SK-N-SH (cell line): Measurements from ENCODE around the gene PAGE2. TPM values are rescaled to one million over a fixed set of nuclear protein-coding genes. Genes with fewer than 3 reads are reported as not detected.

Experiments
- CTCF ChIA-PET: fragments of 300-600, 350-600 bp; formaldehyde crosslinking; extraction: SDS; loops from one replicate; lab custom pipeline; 2021; lab: Yijun Ruan, JAX
- POLR2A ChIA-PET: fragments of 350-600 bp; sonication (Branson Sonifier 250); formaldehyde crosslinking; extraction: SDS; loops from one replicate; lab custom pipeline; 2020; ENCODE audit warnings: antibody characterized with exemption, inconsistent platforms; lab: Yijun Ruan, JAX
- DNase-seq: peaks from one replicate; pipeline ENCODE4 v3.0.0; 2012
- H2AFZ ChIP-seq: fragments of 200-600 bp; sonication (generic); 2 replicates; pipeline ENCODE4 v1.8.1; 2016; ENCODE audit warnings: antibody characterized with exemption, mild to moderate bottlenecking, low read depth
- H3F3A ChIP-seq: fragments of 200-600 bp; sonication (generic); replicated peaks from 2 replicates; pipeline ENCODE3; 2016; ENCODE audit warnings: antibody characterized with exemption, mild to moderate bottlenecking; ENCODE audit not compliant: insufficient read depth
- H3K27ac ChIP-seq, 2 experiments: fragments of 200-500 bp in 1 of 2; fragments of 200-600 bp in 1 of 2; sonication (Bioruptor generic) in 1 of 2; sonication (generic), shearing (Covaris generic) in 1 of 2; 2 replicates each; pipeline versions ENCODE4 v1.5.1 to v1.6.1; 2014 to 2016; ENCODE audit warnings: low read depth in 2 of 2, inconsistent platforms in 1 of 2, low read length in 1 of 2, mild to moderate bottlenecking in 1 of 2, mixed read lengths in 1 of 2
- H3K27me3 ChIP-seq: fragments of 200-600 bp; sonication (generic), shearing (Covaris generic); 2 replicates; pipeline ENCODE4 v1.6.1; 2016; ENCODE audit warnings: mixed run types; ENCODE audit not compliant: insufficient read depth
- H3K36me3 ChIP-seq, 2 experiments: fragments of 200-500 bp in 1 of 2; fragments of 200-600 bp in 1 of 2; sonication (Bioruptor generic) in 1 of 2; sonication (generic) in 1 of 2; replicated peaks in 1 of 2; 2 replicates each; pipeline versions ENCODE3 to v1.5.1; 2014 to 2016; ENCODE audit warnings: low read length in 1 of 2, mild to moderate bottlenecking in 1 of 2; ENCODE audit not compliant: insufficient read depth in 2 of 2, control insufficient read depth in 1 of 2
- H3K4me1 ChIP-seq, 2 experiments: fragments of 200-500 bp in 1 of 2; fragments of 200-600 bp in 1 of 2; sonication (Bioruptor generic) in 1 of 2; sonication (generic), shearing (Covaris generic) in 1 of 2; 2 replicates each; pipeline versions ENCODE4 v1.5.1 to v1.6.1; 2014 to 2016; ENCODE audit warnings: low read depth in 1 of 2, low read length in 1 of 2, mixed run types in 1 of 2; ENCODE audit not compliant: insufficient read depth in 2 of 2, control insufficient read depth in 1 of 2
- H3K4me2 ChIP-seq: fragments of 200-600 bp; sonication (generic), shearing (Covaris generic); 2 replicates; pipeline ENCODE4 v1.6.1; 2017; ENCODE audit warnings: mixed run types
- H3K4me3 ChIP-seq, 2 experiments: fragments of 200-500 bp in 1 of 2; fragments of 200-600 bp in 1 of 2; sonication (Bioruptor generic) in 1 of 2; sonication (generic), shearing (Covaris generic) in 1 of 2; 2 replicates each; pipeline versions ENCODE4 v1.5.1 to v1.8.1; 2014 to 2016; ENCODE audit warnings: low read depth in 2 of 2, inconsistent platforms in 1 of 2, low read length in 1 of 2, mild to moderate bottlenecking in 1 of 2, mixed read lengths in 1 of 2, moderate library complexity in 1 of 2
- H3K79me2 ChIP-seq: fragments of 200-600 bp; sonication (generic); 2 replicates; pipeline ENCODE4 v1.8.1; 2017; ENCODE audit warnings: mild to moderate bottlenecking; ENCODE audit not compliant: insufficient read depth
- H3K9ac ChIP-seq: fragments of 200-600 bp; sonication (generic); 2 replicates; pipeline ENCODE4 v1.6.1; 2017; ENCODE audit warnings: mixed run types
- H3K9me2 ChIP-seq: fragments of 200-600 bp; sonication (generic); 2 replicates; pipeline ENCODE4 v1.6.1; 2017; ENCODE audit warnings: mixed run types
- H3K9me3 ChIP-seq: fragments of 200-600 bp; sonication (generic); 2 replicates; pipeline ENCODE4 v1.6.1; 2017; ENCODE audit warnings: mixed run types, mild to moderate bottlenecking, moderate library complexity
- H4K20me1 ChIP-seq: fragments of 200-600 bp; sonication (generic); 2 replicates; pipeline ENCODE4 v1.6.1; 2017; ENCODE audit warnings: mild to moderate bottlenecking, mixed run types; ENCODE audit not compliant: insufficient read depth
- ELF1 ChIP-seq: IDR thresholded peaks from 2 replicates; pipeline ENCODE4 v1.4.0; 2012
- JUND ChIP-seq: IDR thresholded peaks from 2 replicates; pipeline ENCODE4 v1.4.0; 2012
- MAX ChIP-seq: IDR thresholded peaks from 2 replicates; pipeline ENCODE4 v1.4.0; 2012; ENCODE audit warnings: low read depth
- MXI1 ChIP-seq: IDR thresholded peaks from 2 replicates; pipeline ENCODE4 v1.6.1; 2012; ENCODE audit warnings: mild to moderate bottlenecking, low read depth, low read length, improper control_type of control experiment
- NFIC ChIP-seq: IDR thresholded peaks from 2 replicates; pipeline ENCODE4 v1.4.0; 2012; ENCODE audit warnings: borderline replicate concordance
- NRF1 ChIP-seq: IDR thresholded peaks from 2 replicates; pipeline ENCODE4 v1.6.1; 2012; ENCODE audit warnings: low read depth, mild to moderate bottlenecking, low read length
- RAD21 ChIP-seq: IDR thresholded peaks from 2 replicates; pipeline ENCODE4 v1.6.1; 2012; ENCODE audit warnings: mild to moderate bottlenecking, low read length
- REST ChIP-seq: IDR thresholded peaks from 2 replicates; pipeline ENCODE4 v1.6.1; 2012; ENCODE audit warnings: mild to moderate bottlenecking, low read depth, low read length, moderate library complexity
- RFX5 ChIP-seq: IDR thresholded peaks from 2 replicates; pipeline ENCODE4 v1.6.1; 2012; ENCODE audit warnings: mild to moderate bottlenecking, improper control_type of control experiment, low read length
- RXRA ChIP-seq: IDR thresholded peaks from 2 replicates; pipeline ENCODE4 v1.4.0; 2012; ENCODE audit warnings: low read depth, mild to moderate bottlenecking, borderline replicate concordance
- SIN3A ChIP-seq: IDR thresholded peaks from 2 replicates; pipeline ENCODE4 v1.6.1; 2012; ENCODE audit warnings: low read depth, mild to moderate bottlenecking, low read length, moderate library complexity, borderline replicate concordance
- TAF1 ChIP-seq: IDR thresholded peaks from 2 replicates; pipeline ENCODE4 v1.6.1; 2012; ENCODE audit warnings: low read depth, mild to moderate bottlenecking, low read length, moderate library complexity, borderline replicate concordance
- TCF12 ChIP-seq: IDR thresholded peaks from 2 replicates; pipeline ENCODE4 v1.4.0; 2012
- ZBTB33 ChIP-seq: IDR thresholded peaks from 2 replicates; pipeline ENCODE4 v1.4.0; 2012; ENCODE audit warnings: low read depth, borderline replicate concordance
- polyA plus RNA-seq, 3 experiments: library from polyadenylated mRNA; depleted of rRNA; stranded (reverse); fragments of >200 nt; gene quantifications; 2 replicates each; pipeline ENCODE4 v1.2.3, GENCODE V29; 2012
- TF ChIP-seq, protein P1 (sequence below): IDR thresholded peaks from 2 replicates; pipeline ENCODE4; 2012
- TF ChIP-seq, protein P2 (sequence below): fragments of 150-350 bp; IDR thresholded peaks from 2 replicates; pipeline ENCODE4 v1.6.1; 2017; ENCODE audit warnings: antibody characterized with exemption, low read length, low read depth, borderline replicate concordance
- TF ChIP-seq, protein P3 (sequence below): fragments of 150-350 bp; IDR thresholded peaks from 2 replicates; pipeline ENCODE4 v1.6.1; 2016; ENCODE audit warnings: mild to moderate bottlenecking, low read depth, low read length

Gene PAGE2
- polyA plus RNA-seq, 1 of the 3 experiments (the other 2 are of a cell fraction) = 4.2 TPM

GRCh38 chrX:55132416-55132815 is 43.6 kb downstream of the PAGE2 start:
- ChIA-PET CTCF (interaction anchor here (1.2 kb wide), 1 partner anchor 211 kb away, joined by 6 read pairs; no protein-coding TSS in a partner anchor), POLR2A (no interaction called here)
- no peaks in the 10 kb centered on the region for H4K20me1 ChIP-seq
- H3K4me2 ChIP-seq = no peak overlapping the region
- H3K27me3 ChIP-seq = peaks cover 12% of the 10 kb centered on the region; the same call in 1 of the 2 replicates
- no peaks in the 10 kb centered on the region for H3K9me3 ChIP-seq
- H3K4me3 ChIP-seq = no peak overlapping the region
- no peaks in the 10 kb centered on the region for H3K79me2 ChIP-seq
- no peaks in the 10 kb centered on the region for H3K36me3 ChIP-seq
- H3K9ac ChIP-seq = no peak overlapping the region
- H2AFZ ChIP-seq = no peak overlapping the region
- no peaks in the 10 kb centered on the region for H3F3A ChIP-seq
- TF ChIP-seq, protein P1, sequence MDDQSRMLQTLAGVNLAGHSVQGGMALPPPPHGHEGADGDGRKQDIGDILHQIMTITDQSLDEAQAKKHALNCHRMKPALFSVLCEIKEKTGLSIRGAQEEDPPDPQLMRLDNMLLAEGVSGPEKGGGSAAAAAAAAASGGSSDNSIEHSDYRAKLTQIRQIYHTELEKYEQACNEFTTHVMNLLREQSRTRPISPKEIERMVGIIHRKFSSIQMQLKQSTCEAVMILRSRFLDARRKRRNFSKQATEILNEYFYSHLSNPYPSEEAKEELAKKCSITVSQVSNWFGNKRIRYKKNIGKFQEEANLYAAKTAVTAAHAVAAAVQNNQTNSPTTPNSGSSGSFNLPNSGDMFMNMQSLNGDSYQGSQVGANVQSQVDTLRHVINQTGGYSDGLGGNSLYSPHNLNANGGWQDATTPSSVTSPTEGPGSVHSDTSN = no peak
- no peak for TF ChIP-seq ZBTB33
- TF ChIP-seq SIN3A = no peak
- TF ChIP-seq, protein P2, sequence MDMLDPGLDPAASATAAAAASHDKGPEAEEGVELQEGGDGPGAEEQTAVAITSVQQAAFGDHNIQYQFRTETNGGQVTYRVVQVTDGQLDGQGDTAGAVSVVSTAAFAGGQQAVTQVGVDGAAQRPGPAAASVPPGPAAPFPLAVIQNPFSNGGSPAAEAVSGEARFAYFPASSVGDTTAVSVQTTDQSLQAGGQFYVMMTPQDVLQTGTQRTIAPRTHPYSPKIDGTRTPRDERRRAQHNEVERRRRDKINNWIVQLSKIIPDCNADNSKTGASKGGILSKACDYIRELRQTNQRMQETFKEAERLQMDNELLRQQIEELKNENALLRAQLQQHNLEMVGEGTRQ = no peak
- TF ChIP-seq NFIC = no peak
- no peak for TF ChIP-seq TCF12
- TF ChIP-seq RXRA = no peak
- no peak for TF ChIP-seq JUND
- TF ChIP-seq MXI1 = no peak
- no peak for TF ChIP-seq TAF1
- TF ChIP-seq NRF1 = no peak
- no peak for TF ChIP-seq MAX
- TF ChIP-seq ELF1 = no peak
- TF ChIP-seq RFX5 = no peak
- no peak for TF ChIP-seq REST
- TF ChIP-seq, protein P3, sequence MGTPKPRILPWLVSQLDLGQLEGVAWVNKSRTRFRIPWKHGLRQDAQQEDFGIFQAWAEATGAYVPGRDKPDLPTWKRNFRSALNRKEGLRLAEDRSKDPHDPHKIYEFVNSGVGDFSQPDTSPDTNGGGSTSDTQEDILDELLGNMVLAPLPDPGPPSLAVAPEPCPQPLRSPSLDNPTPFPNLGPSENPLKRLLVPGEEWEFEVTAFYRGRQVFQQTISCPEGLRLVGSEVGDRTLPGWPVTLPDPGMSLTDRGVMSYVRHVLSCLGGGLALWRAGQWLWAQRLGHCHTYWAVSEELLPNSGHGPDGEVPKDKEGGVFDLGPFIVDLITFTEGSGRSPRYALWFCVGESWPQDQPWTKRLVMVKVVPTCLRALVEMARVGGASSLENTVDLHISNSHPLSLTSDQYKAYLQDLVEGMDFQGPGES = no peak
- TF ChIP-seq RAD21 = no peak
- H3K9me2 ChIP-seq = no peaks in the 10 kb centered on the region
- H3K4me1 ChIP-seq = no peaks in the 10 kb centered on the region
- H3K27ac ChIP-seq = no peak overlapping the region
- no peak for DNase-seq
